SK-N-MC (cell line): ENCODE results near the gene RFC1.
"Not testable (repeated sequence)": the region's sequence is repeated elsewhere in the genome, so short reads cannot be mapped to it uniquely, and the experiment has no call there.

Experiments used
- EZH2 ChIP-seq: fragments of 200-600 bp; sonication (generic); IDR thresholded peaks from one replicate; pipeline ENCODE4 v1.6.1; 2017; ENCODE audit warnings: antibody characterized with exemption
- POLR2AphosphoS5 ChIP-seq: IDR thresholded peaks from 2 replicates; pipeline ENCODE4 v1.6.1; 2012; ENCODE audit warnings: mild to moderate bottlenecking, low read depth, low read length, borderline replicate concordance

DNA sequence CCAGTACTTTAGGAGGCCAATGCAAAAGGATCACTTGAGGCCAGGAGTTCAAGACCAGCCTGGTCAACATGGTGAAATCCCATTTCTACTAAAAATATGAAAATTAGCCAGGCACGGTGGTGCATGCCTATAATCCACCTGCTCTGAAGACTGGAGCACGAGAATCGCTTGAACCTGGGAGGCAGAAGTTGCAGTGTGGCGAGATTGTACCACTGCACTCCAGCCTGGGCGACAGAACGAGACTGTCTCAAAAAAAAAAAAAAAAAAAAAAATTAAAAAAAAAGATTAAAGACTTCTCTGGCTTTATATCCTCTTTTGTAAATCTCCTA lies 13.0 kb downstream of the RFC1 start:
- TF ChIP-seq EZH2, POLR2AphosphoS5: not testable (repeated sequence)
